Measurements from ENCODE around the gene MYMK. TPM values are rescaled to one million over a fixed set of nuclear protein-coding genes. Genes with fewer than 3 reads are reported as not detected.

Gene MYMK
- total RNA-seq, 1 experiment from 2014 or later: not detected

- Mint-ChIP-seq H3K27me3 (ENCODE audit: unreplicated experiment) (peaks cover 46% of the 10 kb centered on the region), H3K36me3 (ENCODE audit: insufficient read depth, unreplicated experiment) (no peaks in the 10 kb centered on the region), H3K4me3 (ENCODE audit: low read depth, unreplicated experiment) (no peak overlapping the region), H3K4me1 (ENCODE audit: low read depth, unreplicated experiment) (no peaks in the 10 kb centered on the region), H3K9me3 (ENCODE audit: low read depth, unreplicated experiment) (peaks cover 4% of the 10 kb centered on the region), H3K27ac (ENCODE audit: unreplicated experiment) (no peak overlapping the region)
- no peak for DNase-seq
- no peak for TF ChIP-seq CTCF (IDR thresholded peaks at IDR 0.05; ENCODE audit: unreplicated experiment)
- CTCF ChIA-PET: no interaction called here
- intact Hi-C loops (cut with micrococcal nuclease; ENCODE audit: unreplicated experiment): no loop called here
- BruUV-seq (replicated peaks): no TSS peak
Measured at GRCh38 chr9:133505186-133505830, 19.5 kb downstream of the MYMK start.

GRCh38 chr9:133502112-133502511 lies 22.6 kb downstream of the MYMK start:
- CTCF ChIA-PET: no interaction called here
- TF ChIP-seq CTCF (IDR thresholded peaks at IDR 0.05; ENCODE audit: unreplicated experiment): no peak
- DNase-seq: no peak
- no TSS peak for BruUV-seq (replicated peaks)
- Mint-ChIP-seq H3K4me3 (ENCODE audit: low read depth, unreplicated experiment) (no peak overlapping the region), H3K27ac (ENCODE audit: unreplicated experiment) (no peak overlapping the region), H3K27me3 (ENCODE audit: unreplicated experiment) (peaks cover 53% of the 10 kb centered on the region), H3K36me3 (ENCODE audit: insufficient read depth, unreplicated experiment) (no peaks in the 10 kb centered on the region), H3K4me1 (ENCODE audit: low read depth, unreplicated experiment) (no peaks in the 10 kb centered on the region), H3K9me3 (ENCODE audit: low read depth, unreplicated experiment) (peaks cover 4% of the 10 kb centered on the region)
- intact Hi-C loops (cut with micrococcal nuclease; ENCODE audit: unreplicated experiment): no loop called here

- Mint-ChIP-seq H3K4me1 (ENCODE audit: low read depth, unreplicated experiment) (no peaks in the 10 kb centered on the region), H3K9me3 (ENCODE audit: low read depth, unreplicated experiment) (peaks cover 4% of the 10 kb centered on the region), H3K4me3 (ENCODE audit: low read depth, unreplicated experiment) (no peak overlapping the region), H3K36me3 (ENCODE audit: insufficient read depth, unreplicated experiment) (no peaks in the 10 kb centered on the region), H3K27me3 (ENCODE audit: unreplicated experiment) (peaks cover 50% of the 10 kb centered on the region), H3K27ac (ENCODE audit: unreplicated experiment) (no peak overlapping the region)
- no peak for TF ChIP-seq CTCF (IDR thresholded peaks at IDR 0.05; ENCODE audit: unreplicated experiment)
- CTCF ChIA-PET: interaction anchor here (1.0 kb wide), 1 partner anchor 228 kb away, joined by 3 read pairs; no protein-coding TSS in a partner anchor
- DNase-seq: no peak
- no TSS peak for BruUV-seq (replicated peaks)
- intact Hi-C loops (cut with micrococcal nuclease; ENCODE audit: unreplicated experiment): no loop called here
Measured at GRCh38 chr9:133499892-133500270, 24.9 kb downstream of the MYMK start.

GRCh38 chr9:133499132-133499891 lies 25.4 kb downstream of the MYMK start:
- Mint-ChIP-seq H3K4me3 (ENCODE audit: low read depth, unreplicated experiment) (no peak overlapping the region), H3K36me3 (ENCODE audit: insufficient read depth, unreplicated experiment) (no peaks in the 10 kb centered on the region), H3K9me3 (ENCODE audit: low read depth, unreplicated experiment) (peaks cover 4% of the 10 kb centered on the region), H3K27ac (ENCODE audit: unreplicated experiment) (no peak overlapping the region), H3K27me3 (ENCODE audit: unreplicated experiment) (peaks cover 50% of the 10 kb centered on the region), H3K4me1 (ENCODE audit: low read depth, unreplicated experiment) (no peaks in the 10 kb centered on the region)
- no peak for DNase-seq
- CTCF ChIA-PET: interaction anchor here (1.0 kb wide), 1 partner anchor 228 kb away, joined by 3 read pairs; no protein-coding TSS in a partner anchor
- no TSS peak for BruUV-seq (replicated peaks)
- intact Hi-C loops (cut with micrococcal nuclease; ENCODE audit: unreplicated experiment): no loop called here
- TF ChIP-seq CTCF (IDR thresholded peaks at IDR 0.05; ENCODE audit: unreplicated experiment): no peak

Data from Calu3 (cell line).